HEK293 (cell line): ENCODE data around the gene ASTN2.

ENCODE experiments used
- GLI4 ChIP-seq: fragments of 450-650 bp; formaldehyde crosslinking; IDR thresholded peaks from 2 replicates; pipeline ENCODE4 v1.5.1; 2016; ENCODE audit warnings: missing biosample characterization, missing genetic modification characterization
- IKZF3 ChIP-seq: fragments of 450-650 bp; IDR thresholded peaks from 2 replicates; pipeline ENCODE4 v1.5.0; 2018; ENCODE audit warnings: missing biosample characterization, mild to moderate bottlenecking, missing genetic modification characterization, moderate library complexity
- SP3 ChIP-seq: fragments of 450-650 bp; formaldehyde crosslinking; IDR thresholded peaks from 2 replicates; pipeline ENCODE4 v1.5.1; 2016; ENCODE audit warnings: missing biosample characterization, missing genetic modification characterization
- ZBTB17 ChIP-seq: fragments of 450-650 bp; formaldehyde crosslinking; IDR thresholded peaks from 2 replicates; pipeline ENCODE4 v1.5.1; 2016; ENCODE audit warnings: missing biosample characterization, missing genetic modification characterization
- ZNF558 ChIP-seq: fragments of 450-650 bp; formaldehyde crosslinking; IDR thresholded peaks from 2 replicates; pipeline ENCODE4 v1.5.1; 2016; ENCODE audit warnings: missing biosample characterization, missing genetic modification characterization
- ZNF610 ChIP-seq: fragments of 450-650 bp; formaldehyde crosslinking; IDR thresholded peaks from 2 replicates; pipeline ENCODE4 v1.5.1; 2016; ENCODE audit warnings: missing biosample characterization, missing genetic modification characterization, borderline replicate concordance
- ZNF768 ChIP-seq: fragments of 450-650 bp; formaldehyde crosslinking; IDR thresholded peaks from 2 replicates; pipeline ENCODE4 v1.5.1; 2018; ENCODE audit warnings: missing biosample characterization, mild to moderate bottlenecking, missing genetic modification characterization
- ZSCAN23 ChIP-seq: fragments of 450-650 bp; formaldehyde crosslinking; IDR thresholded peaks from 2 replicates; pipeline ENCODE4 v1.5.1; 2016; ENCODE audit warnings: missing biosample characterization, missing genetic modification characterization
- TF ChIP-seq, protein P1 (sequence below): fragments of 450-650 bp; formaldehyde crosslinking; IDR thresholded peaks from 2 replicates; pipeline ENCODE4 v1.5.1; 2016; ENCODE audit warnings: missing biosample characterization, missing genetic modification characterization
- TF ChIP-seq, protein P2 (sequence below): fragments of 450-650 bp; formaldehyde crosslinking; IDR thresholded peaks from 2 replicates; pipeline ENCODE4 v1.5.1; 2016; ENCODE audit warnings: missing biosample characterization, missing genetic modification characterization
- TF ChIP-seq, protein P3 (sequence below): fragments of 450-650 bp; formaldehyde crosslinking; conservative IDR thresholded peaks from 2 replicates; pipeline ENCODE4 v1.5.1; 2016; ENCODE audit warnings: low read depth, missing biosample characterization, missing genetic modification characterization

DNA sequence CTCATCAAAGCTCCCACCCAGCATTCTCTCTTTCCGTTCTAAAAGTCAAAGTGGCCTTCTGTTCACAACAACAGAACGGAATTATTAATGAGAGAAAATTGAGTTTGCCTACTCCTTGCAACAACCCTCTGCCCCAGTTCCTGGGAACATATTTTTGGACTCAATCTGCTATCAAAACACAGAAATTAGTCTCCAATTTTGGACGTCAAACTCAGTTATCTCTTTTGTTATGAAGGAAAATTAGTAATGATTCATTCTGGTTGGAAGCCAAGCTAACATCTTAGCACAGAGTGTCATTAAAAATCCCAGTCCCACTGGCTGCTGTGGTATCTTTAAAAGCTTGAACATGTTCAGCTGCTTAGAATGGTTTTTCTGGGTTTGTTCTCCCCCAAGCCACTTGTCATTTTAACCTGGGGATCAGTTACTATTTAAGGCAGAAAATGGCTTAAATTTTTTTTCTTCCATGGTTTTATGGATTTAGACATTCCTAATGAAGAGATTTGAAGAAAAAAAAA, 384.5 kb downstream of the ASTN2 start:
- TF ChIP-seq GLI4 (tag by site-specific recombination) (no peak), IKZF3 (no peak), ZNF610 (tag by site-specific recombination) (no peak), ZBTB17 (tag by site-specific recombination) (no peak), ZSCAN23 (no peak), ZNF768 (tag by site-specific recombination) (no peak), SP3 (tag by site-specific recombination) (no peak), ZNF558 (tag by site-specific recombination) (no peak)
- TF ChIP-seq, protein P1, sequence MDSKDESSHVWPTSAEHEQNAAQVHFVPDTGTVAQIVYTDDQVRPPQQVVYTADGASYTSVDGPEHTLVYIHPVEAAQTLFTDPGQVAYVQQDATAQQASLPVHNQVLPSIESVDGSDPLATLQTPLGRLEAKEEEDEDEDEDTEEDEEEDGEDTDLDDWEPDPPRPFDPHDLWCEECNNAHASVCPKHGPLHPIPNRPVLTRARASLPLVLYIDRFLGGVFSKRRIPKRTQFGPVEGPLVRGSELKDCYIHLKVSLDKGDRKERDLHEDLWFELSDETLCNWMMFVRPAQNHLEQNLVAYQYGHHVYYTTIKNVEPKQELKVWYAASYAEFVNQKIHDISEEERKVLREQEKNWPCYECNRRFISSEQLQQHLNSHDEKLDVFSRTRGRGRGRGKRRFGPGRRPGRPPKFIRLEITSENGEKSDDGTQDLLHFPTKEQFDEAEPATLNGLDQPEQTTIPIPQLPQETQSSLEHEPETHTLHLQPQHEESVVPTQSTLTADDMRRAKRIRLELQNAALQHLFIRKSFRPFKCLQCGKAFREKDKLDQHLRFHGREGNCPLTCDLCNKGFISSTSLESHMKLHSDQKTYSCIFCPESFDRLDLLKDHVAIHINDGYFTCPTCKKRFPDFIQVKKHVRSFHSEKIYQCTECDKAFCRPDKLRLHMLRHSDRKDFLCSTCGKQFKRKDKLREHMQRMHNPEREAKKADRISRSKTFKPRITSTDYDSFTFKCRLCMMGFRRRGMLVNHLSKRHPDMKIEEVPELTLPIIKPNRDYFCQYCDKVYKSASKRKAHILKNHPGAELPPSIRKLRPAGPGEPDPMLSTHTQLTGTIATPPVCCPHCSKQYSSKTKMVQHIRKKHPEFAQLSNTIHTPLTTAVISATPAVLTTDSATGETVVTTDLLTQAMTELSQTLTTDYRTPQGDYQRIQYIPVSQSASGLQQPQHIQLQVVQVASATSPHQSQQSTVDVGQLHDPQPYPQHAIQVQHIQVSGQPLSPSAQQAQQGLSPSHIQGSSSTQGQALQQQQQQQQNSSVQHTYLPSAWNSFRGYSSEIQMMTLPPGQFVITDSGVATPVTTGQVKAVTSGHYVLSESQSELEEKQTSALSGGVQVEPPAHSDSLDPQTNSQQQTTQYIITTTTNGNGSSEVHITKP (tag by site-specific recombination), result no peak
- TF ChIP-seq, protein P2, sequence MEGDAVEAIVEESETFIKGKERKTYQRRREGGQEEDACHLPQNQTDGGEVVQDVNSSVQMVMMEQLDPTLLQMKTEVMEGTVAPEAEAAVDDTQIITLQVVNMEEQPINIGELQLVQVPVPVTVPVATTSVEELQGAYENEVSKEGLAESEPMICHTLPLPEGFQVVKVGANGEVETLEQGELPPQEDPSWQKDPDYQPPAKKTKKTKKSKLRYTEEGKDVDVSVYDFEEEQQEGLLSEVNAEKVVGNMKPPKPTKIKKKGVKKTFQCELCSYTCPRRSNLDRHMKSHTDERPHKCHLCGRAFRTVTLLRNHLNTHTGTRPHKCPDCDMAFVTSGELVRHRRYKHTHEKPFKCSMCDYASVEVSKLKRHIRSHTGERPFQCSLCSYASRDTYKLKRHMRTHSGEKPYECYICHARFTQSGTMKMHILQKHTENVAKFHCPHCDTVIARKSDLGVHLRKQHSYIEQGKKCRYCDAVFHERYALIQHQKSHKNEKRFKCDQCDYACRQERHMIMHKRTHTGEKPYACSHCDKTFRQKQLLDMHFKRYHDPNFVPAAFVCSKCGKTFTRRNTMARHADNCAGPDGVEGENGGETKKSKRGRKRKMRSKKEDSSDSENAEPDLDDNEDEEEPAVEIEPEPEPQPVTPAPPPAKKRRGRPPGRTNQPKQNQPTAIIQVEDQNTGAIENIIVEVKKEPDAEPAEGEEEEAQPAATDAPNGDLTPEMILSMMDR (tag by site-specific recombination), result no peak
- TF ChIP-seq, protein P3, sequence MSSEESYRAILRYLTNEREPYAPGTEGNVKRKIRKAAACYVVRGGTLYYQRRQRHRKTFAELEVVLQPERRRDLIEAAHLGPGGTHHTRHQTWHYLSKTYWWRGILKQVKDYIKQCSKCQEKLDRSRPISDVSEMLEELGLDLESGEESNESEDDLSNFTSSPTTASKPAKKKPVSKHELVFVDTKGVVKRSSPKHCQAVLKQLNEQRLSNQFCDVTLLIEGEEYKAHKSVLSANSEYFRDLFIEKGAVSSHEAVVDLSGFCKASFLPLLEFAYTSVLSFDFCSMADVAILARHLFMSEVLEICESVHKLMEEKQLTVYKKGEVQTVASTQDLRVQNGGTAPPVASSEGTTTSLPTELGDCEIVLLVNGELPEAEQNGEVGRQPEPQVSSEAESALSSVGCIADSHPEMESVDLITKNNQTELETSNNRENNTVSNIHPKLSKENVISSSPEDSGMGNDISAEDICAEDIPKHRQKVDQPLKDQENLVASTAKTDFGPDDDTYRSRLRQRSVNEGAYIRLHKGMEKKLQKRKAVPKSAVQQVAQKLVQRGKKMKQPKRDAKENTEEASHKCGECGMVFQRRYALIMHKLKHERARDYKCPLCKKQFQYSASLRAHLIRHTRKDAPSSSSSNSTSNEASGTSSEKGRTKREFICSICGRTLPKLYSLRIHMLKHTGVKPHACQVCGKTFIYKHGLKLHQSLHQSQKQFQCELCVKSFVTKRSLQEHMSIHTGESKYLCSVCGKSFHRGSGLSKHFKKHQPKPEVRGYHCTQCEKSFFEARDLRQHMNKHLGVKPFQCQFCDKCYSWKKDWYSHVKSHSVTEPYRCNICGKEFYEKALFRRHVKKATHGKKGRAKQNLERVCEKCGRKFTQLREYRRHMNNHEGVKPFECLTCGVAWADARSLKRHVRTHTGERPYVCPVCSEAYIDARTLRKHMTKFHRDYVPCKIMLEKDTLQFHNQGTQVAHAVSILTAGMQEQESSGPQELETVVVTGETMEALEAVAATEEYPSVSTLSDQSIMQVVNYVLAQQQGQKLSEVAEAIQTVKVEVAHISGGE (tag by site-specific recombination), result no peak
